ENCODE measurements around the gene NNAT.
"Not testable (repeated sequence)": the region's sequence is repeated elsewhere in the genome, so short reads cannot be mapped to it uniquely, and the experiment has no call there.

DNA sequence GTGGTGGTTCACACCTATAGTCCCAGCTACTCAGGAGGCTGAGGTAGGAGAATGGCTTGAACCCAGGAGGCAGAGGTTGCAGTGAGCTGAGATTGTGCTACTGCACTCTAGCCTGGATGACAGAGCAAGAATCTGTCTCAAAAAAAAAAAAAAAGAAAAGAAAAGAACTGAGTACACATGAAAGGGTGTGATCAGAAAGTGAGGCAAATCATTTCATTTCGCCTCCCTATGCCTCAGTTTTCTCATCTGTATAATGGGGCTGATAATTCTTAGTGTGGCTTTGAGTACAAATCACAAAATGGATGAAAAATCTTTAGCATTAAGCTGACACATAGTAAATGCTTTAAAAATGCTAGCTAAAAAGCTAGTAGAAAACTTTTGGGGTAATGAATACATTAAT, 19.8 kb downstream of the NNAT start:
- TF ChIP-seq, protein P1, sequence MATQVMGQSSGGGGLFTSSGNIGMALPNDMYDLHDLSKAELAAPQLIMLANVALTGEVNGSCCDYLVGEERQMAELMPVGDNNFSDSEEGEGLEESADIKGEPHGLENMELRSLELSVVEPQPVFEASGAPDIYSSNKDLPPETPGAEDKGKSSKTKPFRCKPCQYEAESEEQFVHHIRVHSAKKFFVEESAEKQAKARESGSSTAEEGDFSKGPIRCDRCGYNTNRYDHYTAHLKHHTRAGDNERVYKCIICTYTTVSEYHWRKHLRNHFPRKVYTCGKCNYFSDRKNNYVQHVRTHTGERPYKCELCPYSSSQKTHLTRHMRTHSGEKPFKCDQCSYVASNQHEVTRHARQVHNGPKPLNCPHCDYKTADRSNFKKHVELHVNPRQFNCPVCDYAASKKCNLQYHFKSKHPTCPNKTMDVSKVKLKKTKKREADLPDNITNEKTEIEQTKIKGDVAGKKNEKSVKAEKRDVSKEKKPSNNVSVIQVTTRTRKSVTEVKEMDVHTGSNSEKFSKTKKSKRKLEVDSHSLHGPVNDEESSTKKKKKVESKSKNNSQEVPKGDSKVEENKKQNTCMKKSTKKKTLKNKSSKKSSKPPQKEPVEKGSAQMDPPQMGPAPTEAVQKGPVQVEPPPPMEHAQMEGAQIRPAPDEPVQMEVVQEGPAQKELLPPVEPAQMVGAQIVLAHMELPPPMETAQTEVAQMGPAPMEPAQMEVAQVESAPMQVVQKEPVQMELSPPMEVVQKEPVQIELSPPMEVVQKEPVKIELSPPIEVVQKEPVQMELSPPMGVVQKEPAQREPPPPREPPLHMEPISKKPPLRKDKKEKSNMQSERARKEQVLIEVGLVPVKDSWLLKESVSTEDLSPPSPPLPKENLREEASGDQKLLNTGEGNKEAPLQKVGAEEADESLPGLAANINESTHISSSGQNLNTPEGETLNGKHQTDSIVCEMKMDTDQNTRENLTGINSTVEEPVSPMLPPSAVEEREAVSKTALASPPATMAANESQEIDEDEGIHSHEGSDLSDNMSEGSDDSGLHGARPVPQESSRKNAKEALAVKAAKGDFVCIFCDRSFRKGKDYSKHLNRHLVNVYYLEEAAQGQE (IDR thresholded peaks at IDR 0.05) = not testable (repeated sequence)
- TF ChIP-seq CTCF (IDR thresholded peaks at IDR 0.05; ENCODE audit: low read depth, low read length, missing input control); EGR1 (IDR thresholded peaks at IDR 0.05; ENCODE audit: low read depth in 2 of 2); YY1 (IDR thresholded peaks at IDR 0.05); FOXA1 (IDR thresholded peaks at IDR 0.05); RAD21 (IDR thresholded peaks at IDR 0.05); SP1 (IDR thresholded peaks at IDR 0.05): not testable (repeated sequence)
